GM12878 (cell line): Measurements from ENCODE around the gene CYSLTR2. TPM values are rescaled to one million over a fixed set of nuclear protein-coding genes. Genes with fewer than 3 reads are reported as not detected.

Experiments
- ATAC-seq: fragments of 200-7000 bp; cut with Tn5 transposase; 3 replicates; pipeline ENCODE4 v1.9.1; 2020; ENCODE audit warnings: mild to moderate bottlenecking, moderate library complexity
- BruUV-seq: library from RNA; stranded (reverse); fragments of 400-500 nt; replicated peaks from 2 replicates; lab custom pipeline; 2021; lab: Mats Ljungman, UMichigan
- CTCF ChIA-PET: fragments of 300-600 bp; sonication (Branson Sonifier 250); formaldehyde crosslinking; extraction: SDS; loops from one replicate; lab custom pipeline; 2021; ENCODE audit warnings: inconsistent platforms; lab: Yijun Ruan, JAX
- POLR2A ChIA-PET: fragments of 350-600 bp; formaldehyde crosslinking; extraction: SDS; loops from one replicate; lab custom pipeline; 2021; ENCODE audit warnings: inconsistent platforms; lab: Charles Lee
- RAD21 ChIA-PET: fragments of 300-600 bp; sonication (Branson Sonifier 250); formaldehyde crosslinking; loops from one replicate; lab custom pipeline; 2023; ENCODE audit warnings: antibody characterized with exemption; ENCODE audit not compliant: unreplicated experiment; lab: Charles Lee
- SMC1A ChIA-PET: fragments of 300-600 bp; sonication (Branson Sonifier 250); formaldehyde crosslinking; loops from one replicate; lab custom pipeline; 2023; ENCODE audit not compliant: unreplicated experiment, uncharacterized antibody; lab: Charles Lee
- DNase-seq: peaks from one replicate; pipeline ENCODE4 v3.0.0-alpha.2; 2011; ENCODE audit warnings: low read depth, low spot score
- FAIRE-seq: peaks from 3 replicates; lab custom pipeline; 2011; peaks lifted over from hg19 to GRCh38; lab: Jason Lieb, UNC
- H2AFZ ChIP-seq: 2 replicates; pipeline ENCODE4 v1.6.0; 2011; ENCODE audit warnings: low read depth, low read length, control low read depth; ENCODE audit not compliant: control insufficient read depth
- H3K27ac ChIP-seq: 2 replicates; pipeline ENCODE4 v1.5.1; 2011; ENCODE audit warnings: control low read depth; ENCODE audit not compliant: control insufficient read depth, insufficient read depth
- H3K27me3 ChIP-seq, 2 experiments: replicated peaks in 1 of 2; 2 replicates each; pipeline versions ENCODE4 v1.6.0 to v1.6.1; 2011; ENCODE audit warnings: low read length in 1 of 2; ENCODE audit not compliant: control insufficient read depth in 2 of 2, insufficient read depth in 2 of 2
- H3K36me3 ChIP-seq, 2 experiments: 2 replicates each; pipeline ENCODE4 v1.5.1; 2011; ENCODE audit warnings: low read length in 1 of 2; ENCODE audit not compliant: control insufficient read depth in 2 of 2, insufficient read depth in 2 of 2
- H3K4me1 ChIP-seq: 2 replicates; pipeline ENCODE4 v1.6.1; 2011; ENCODE audit warnings: mild to moderate bottlenecking, low read length, moderate library complexity, mixed read lengths; ENCODE audit not compliant: control insufficient read depth, insufficient read depth
- H3K4me2 ChIP-seq: 2 replicates; pipeline ENCODE4 v1.6.0; 2011; ENCODE audit warnings: control low read depth; ENCODE audit not compliant: control insufficient read depth, insufficient read depth
- H3K4me3 ChIP-seq: fragments of 200-600 bp; sonication (generic); 2 replicates; pipeline ENCODE4 v1.5.1; 2016
- H3K79me2 ChIP-seq: 2 replicates; pipeline ENCODE4 v1.6.0; 2011; ENCODE audit warnings: low read length; ENCODE audit not compliant: control insufficient read depth, insufficient read depth
- H3K9ac ChIP-seq: 2 replicates; pipeline ENCODE4 v1.8.0; 2011; ENCODE audit warnings: low read length, control low read depth, mixed read lengths; ENCODE audit not compliant: control insufficient read depth, insufficient read depth
- H3K9me3 ChIP-seq: replicated peaks from 3 replicates; pipeline ENCODE4 v1.5.1; 2011; ENCODE audit warnings: mild to moderate bottlenecking, low read length; ENCODE audit not compliant: control insufficient read depth, insufficient read depth
- H4K20me1 ChIP-seq: 2 replicates; pipeline ENCODE4 v1.6.0; 2011; ENCODE audit not compliant: control insufficient read depth, insufficient read depth
- CHD1 ChIP-seq: IDR thresholded peaks from 2 replicates; pipeline ENCODE4 v1.6.1; 2012; ENCODE audit warnings: low read depth, low read length, improper control_type of control experiment
- E4F1 ChIP-seq: fragments of 450-650 bp; IDR thresholded peaks from 2 replicates; pipeline ENCODE4 v1.6.1; 2018; ENCODE audit warnings: borderline replicate concordance, mild to moderate bottlenecking; ENCODE audit not compliant: partially characterized antibody
- HCFC1 ChIP-seq: fragments of 150-350 bp; IDR thresholded peaks from 2 replicates; pipeline ENCODE4 v1.6.1; 2014; ENCODE audit warnings: low read length
- NFYA ChIP-seq: IDR thresholded peaks from 2 replicates; pipeline ENCODE4 v1.6.1; 2011; ENCODE audit warnings: low read depth, mild to moderate bottlenecking, low read length, improper control_type of control experiment, borderline replicate concordance
- NR2C1 ChIP-seq: fragments of 450-650 bp; IDR thresholded peaks from 2 replicates; pipeline ENCODE4 v1.6.1; 2017; ENCODE audit warnings: antibody characterized with exemption, mild to moderate bottlenecking, moderate library complexity
- TARDBP ChIP-seq: IDR thresholded peaks from 2 replicates; pipeline ENCODE4 v1.6.1; 2016; ENCODE audit warnings: borderline replicate concordance
- YY1 ChIP-seq: IDR thresholded peaks from 2 replicates; pipeline ENCODE4 v1.6.1; 2011; ENCODE audit warnings: low read depth, mild to moderate bottlenecking, low read length
- ZBTB11 ChIP-seq: fragments of 450-650 bp; formaldehyde crosslinking; IDR thresholded peaks from 2 replicates; pipeline ENCODE4 v1.5.0; 2022; ENCODE audit warnings: mild to moderate bottlenecking, missing genetic modification characterization
- WGBS: methylation state at CpG from one replicate; pipeline ENCODE4 v1.1.6; 2016; ENCODE audit warnings: low lambda C conversion rate; ENCODE audit not compliant: insufficient replicate concordance, insufficient coverage; ENCODE audit errors: missing lambda C conversion rate; 5-methylcytosine and 5-hydroxymethylcytosine counted together
- in situ Hi-C: fragments of 300-500 bp; cut with MboI; formaldehyde crosslinking; loops from 9 replicates; pipeline ENCODE4 v1.14.3; 2018; ENCODE audit warnings: mixed read lengths
- intact Hi-C: fragments of 100-400 bp; cut with micrococcal nuclease; formaldehyde crosslinking; loops from one replicate; pipeline ENCODE4 v1.14.2; 2022; ENCODE audit not compliant: unreplicated experiment
- polyA plus RNA-seq, 11 experiments: library from polyadenylated mRNA; depleted of rRNA in 4 of 11; unstranded in 6 of 11; stranded (reverse) in 5 of 11; fragments of >200 nt; fragmentation: Nextera tagmentation in 4 of 11; fragmentation: Illumina TruSeq in 1 of 11; extraction: Ambion mirVana in 4 of 11; extraction: Trizol in 1 of 11; gene quantifications; 1 replicate in 1 of 11; 2 replicates in 10 of 11; pipeline versions ENCODE4 v1.2.1 to v1.2.3, GENCODE V29; 2011 to 2016; ENCODE audit warnings: inconsistent platforms in 2 of 11, missing spikeins in 2 of 11, low read depth in 1 of 11
- total RNA-seq, 4 experiments: library from RNA; depleted of rRNA in 3 of 4; stranded (reverse); fragments of >200 nt in 3 of 4; fragmentation: Illumina TruSeq in 1 of 4; extraction: Trizol in 1 of 4; gene quantifications; 2 replicates each; pipeline versions ENCODE4 v1.2.1 to v1.2.3, GENCODE V29; 2013 to 2021

CYSLTR2 gene
- total and polyA plus RNA-seq, 10 of the 15 experiments (the other 5 are each of a cell fraction or from before 2014, with no cell fraction given): 0.02 to 0.08 (median 0.03) TPM; not detected in 5

- RAD21 ChIA-PET: no interaction called here
- SMC1A ChIA-PET: interaction anchor here (0.8 kb wide), 1 partner anchor 13 kb away, joined by 3 read pairs; no protein-coding TSS in a partner anchor
- H3K9ac ChIP-seq: no peak overlapping the region
- no peak overlapping the region for H3K4me3 ChIP-seq
- no peak overlapping the region for H3K4me2 ChIP-seq
- POLR2A ChIA-PET: no interaction called here
- no peak overlapping the region for H3K27ac ChIP-seq
- in situ Hi-C loops: no loop called here
- ATAC-seq: no peak
- H3K36me3 ChIP-seq: no peaks in the 10 kb centered on the region
- no peak for DNase-seq
- TF ChIP-seq HCFC1: no peak
- no peak for TF ChIP-seq E4F1
- TF ChIP-seq, all 136 proteins: peak for 0
- Histone ChIP-seq H4K20me1 (no peaks in the 10 kb centered on the region), H3K9me3 (no peaks in the 10 kb centered on the region), H3K79me2 (no peaks in the 10 kb centered on the region), H3K4me1 (no peaks in the 10 kb centered on the region), H3K27me3 (peaks cover 2 to 3% of the 10 kb centered on the region in 2 experiments; a peak in 2 of 4 replicates), H2AFZ (no peak overlapping the region)
- CTCF ChIA-PET: interaction anchor here (0.6 to 1.3 kb wide), 2 partner anchors 44 to 125 kb away, joined by 3 read pairs; no protein-coding TSS in a partner anchor
- FAIRE-seq: no peak
- no TSS peak for BruUV-seq
- intact Hi-C loops: no loop called here
Observed at GRCh38 chr13:48644951-48645350, 8.8 kb upstream of the CYSLTR2 start.

- Histone ChIP-seq H3K4me2 (no peak overlapping the region), H3K27me3 (peaks cover 2 to 3% of the 10 kb centered on the region in 2 experiments; a peak in 1 of 4 replicates), H3K79me2 (no peaks in the 10 kb centered on the region), H3K36me3 (no peaks in the 10 kb centered on the region), H3K27ac (no peak overlapping the region), H2AFZ (no peak overlapping the region), H3K4me3 (no peak overlapping the region), H3K4me1 (no peaks in the 10 kb centered on the region), H3K9ac (no peak overlapping the region), H4K20me1 (no peaks in the 10 kb centered on the region), H3K9me3 (no peaks in the 10 kb centered on the region)
- ATAC-seq (no peak), FAIRE-seq (no peak), DNase-seq (no peak)
- ChIA-PET SMC1A (no interaction called here), POLR2A (no interaction called here), CTCF (no interaction called here), RAD21 (no interaction called here)
- intact Hi-C loops: no loop called here
- no TSS peak for BruUV-seq
- in situ Hi-C loops: no loop called here
- WGBS: 38% methylated on average over 3 of the region's 3 CpGs
- no peak for TF ChIP-seq NR2C1
- TF ChIP-seq YY1: no peak
- TF ChIP-seq ZBTB11 (CRISPR knock-in tag): no peak
- TF ChIP-seq CHD1: no peak
- TF ChIP-seq NFYA: no peak
- no peak for TF ChIP-seq TARDBP
Observed at GRCh38 chr13:48645845-48646244, 7.9 kb upstream of the CYSLTR2 start.
